Measurements from ENCODE around the gene IDH3B. TPM values are rescaled to one million over a fixed set of nuclear protein-coding genes. Genes with fewer than 3 reads are reported as not detected.

Gene IDH3B
- total and polyA plus RNA-seq, 2 experiments from 2014 or later: 91.1 to 93.8 TPM

GRCh38 chr20:2663364-2663886 is 591 bp downstream of the IDH3B start:
- Histone ChIP-seq H3K36me3 (replicated peaks; ENCODE audit: insufficient read depth, low read depth) (no peaks in the 10 kb centered on the region), H3K27ac (peak overlapping the region; percentile 96), H2AFZ (peak overlapping the region; percentile 21), H3K4me1 (ENCODE audit: insufficient read depth) (peaks cover 9% of the 10 kb centered on the region), H3K9me3 (ENCODE audit: low read depth) (no peaks in the 10 kb centered on the region), H4K20me1 (ENCODE audit: insufficient read depth, poor library complexity, severe bottlenecking) (no peaks in the 10 kb centered on the region), H3K4me2 (peak overlapping the region; percentile 77), H3K9me2 (replicated peaks; ENCODE audit: insufficient read depth) (no peaks in the 10 kb centered on the region), H3K4me3 (peak overlapping the region; percentile 46), H3K27me3 (no peaks in the 10 kb centered on the region), H3K79me2 (peaks cover 21% of the 10 kb centered on the region)
- 17% methylated on average over 11 of the region's 13 CpGs for WGBS (ENCODE audit: low lambda C conversion rate, missing lambda C conversion rate)
- TF ChIP-seq CTCF (IDR thresholded peaks at IDR 0.05; ENCODE audit: poor library complexity): no peak
- TF ChIP-seq EZH2phosphoT487 (IDR thresholded peaks at IDR 0.05; ENCODE audit: low read depth, severe bottlenecking, unreplicated experiment): no peak
- TF ChIP-seq EZH2 (IDR thresholded peaks at IDR 0.05; ENCODE audit: borderline replicate concordance): no peak
- DNase-seq (ENCODE audit: low spot score): no peak

DNA sequence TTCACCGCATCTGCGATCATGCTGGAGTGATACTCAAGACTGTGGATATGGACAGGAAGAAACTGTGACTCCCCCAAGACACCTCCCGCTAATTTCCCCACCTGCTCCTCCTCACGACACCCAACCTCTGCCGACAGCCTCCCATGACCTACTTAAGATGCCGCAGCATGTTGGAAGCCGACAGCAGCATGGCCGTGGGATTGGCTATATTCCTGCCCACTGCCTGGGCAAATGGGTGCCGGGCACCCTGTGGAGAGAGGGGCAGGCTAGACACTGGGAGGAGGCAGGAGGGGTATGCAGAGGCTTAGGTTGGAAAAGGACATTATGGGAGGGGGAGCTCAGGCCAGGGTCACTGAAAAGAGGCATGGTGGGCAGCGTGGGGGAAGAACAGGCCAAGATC is 4.5 kb downstream of the IDH3B start:
- H3K36me3 ChIP-seq (replicated peaks; ENCODE audit: insufficient read depth, low read depth): peaks cover 4% of the 10 kb centered on the region
- no peak for DNase-seq (ENCODE audit: low spot score)
- no peaks in the 10 kb centered on the region for H3K27me3 ChIP-seq
- peaks cover 30% of the 10 kb centered on the region for H3K79me2 ChIP-seq
- peaks cover 2% of the 10 kb centered on the region for H4K20me1 ChIP-seq (ENCODE audit: insufficient read depth, poor library complexity, severe bottlenecking)
- H3K4me1 ChIP-seq (ENCODE audit: insufficient read depth): peaks cover 6% of the 10 kb centered on the region
- no peak overlapping the region for H3K27ac ChIP-seq
- no peaks in the 10 kb centered on the region for H3K9me2 ChIP-seq (replicated peaks; ENCODE audit: insufficient read depth)
- TF ChIP-seq EZH2phosphoT487 (IDR thresholded peaks at IDR 0.05; ENCODE audit: low read depth, severe bottlenecking, unreplicated experiment) (no peak), CTCF (IDR thresholded peaks at IDR 0.05; ENCODE audit: poor library complexity) (no peak), EZH2 (IDR thresholded peaks at IDR 0.05; ENCODE audit: borderline replicate concordance) (no peak)
- 89% methylated on average over 10 of the region's 10 CpGs for WGBS (ENCODE audit: low lambda C conversion rate, missing lambda C conversion rate)
- H2AFZ ChIP-seq: no peak overlapping the region
- H3K4me2 ChIP-seq: no peak overlapping the region
- no peak overlapping the region for H3K4me3 ChIP-seq
- no peaks in the 10 kb centered on the region for H3K9me3 ChIP-seq (ENCODE audit: low read depth)

DNA sequence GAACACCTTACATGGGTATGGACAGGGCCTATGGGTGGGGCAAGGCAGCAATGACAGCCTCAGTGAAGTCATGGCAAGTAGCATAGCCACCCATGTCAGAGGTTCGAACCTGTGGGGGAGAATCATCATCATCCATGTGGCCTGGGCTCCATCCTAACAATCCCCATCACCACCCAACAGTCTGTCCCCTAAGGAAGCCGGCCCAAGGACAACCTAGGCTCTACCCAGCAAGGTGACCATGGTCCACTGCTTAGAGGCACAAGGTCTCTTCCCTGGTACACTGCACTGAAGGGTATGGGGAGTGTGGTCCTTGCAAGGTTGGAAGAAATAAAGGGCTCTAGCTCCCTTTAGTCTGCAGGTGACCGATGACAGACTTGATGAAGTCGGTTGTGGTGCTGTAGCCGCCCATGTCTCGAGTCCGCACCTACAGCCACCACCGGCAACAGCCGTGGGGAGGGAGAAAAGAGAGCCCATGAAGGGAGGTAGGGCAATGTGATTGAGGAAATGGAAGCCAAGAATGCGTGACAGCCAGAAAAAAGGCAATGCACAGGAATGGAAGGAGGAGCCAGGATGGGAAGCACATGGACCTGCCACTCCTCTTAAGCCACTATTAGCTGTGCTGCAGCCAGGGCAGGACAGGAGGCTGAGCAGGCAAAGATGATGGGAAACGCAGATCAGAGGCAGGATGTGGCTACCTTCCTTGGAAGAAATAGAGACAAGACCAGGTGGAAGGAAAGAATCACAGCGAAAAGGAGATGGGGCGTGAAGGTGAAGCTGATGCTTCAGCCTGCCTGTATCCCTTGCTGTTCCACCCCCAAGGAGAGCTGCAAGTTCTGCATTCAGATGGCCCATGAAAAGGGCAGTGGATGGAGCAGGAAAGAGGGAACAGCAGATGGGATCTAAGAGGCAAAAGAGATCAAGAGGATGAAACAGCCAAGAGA is 5.3 kb downstream of the IDH3B start:
- no peak overlapping the region for H2AFZ ChIP-seq
- TF ChIP-seq EZH2phosphoT487 (IDR thresholded peaks at IDR 0.05; ENCODE audit: low read depth, severe bottlenecking, unreplicated experiment) (no peak), EZH2 (IDR thresholded peaks at IDR 0.05; ENCODE audit: borderline replicate concordance) (no peak), CTCF (IDR thresholded peaks at IDR 0.05; ENCODE audit: poor library complexity) (no peak)
- peaks cover 11% of the 10 kb centered on the region for H4K20me1 ChIP-seq (ENCODE audit: insufficient read depth, poor library complexity, severe bottlenecking)
- H3K36me3 ChIP-seq (replicated peaks; ENCODE audit: insufficient read depth, low read depth): peaks cover 7% of the 10 kb centered on the region
- H3K79me2 ChIP-seq: peaks cover 37% of the 10 kb centered on the region
- H3K9me3 ChIP-seq (ENCODE audit: low read depth): no peaks in the 10 kb centered on the region
- H3K27ac ChIP-seq: no peak overlapping the region
- H3K4me2 ChIP-seq: no peak overlapping the region
- no peak overlapping the region for H3K4me3 ChIP-seq
- 88% methylated on average over 13 of the region's 13 CpGs for WGBS (ENCODE audit: low lambda C conversion rate, missing lambda C conversion rate)
- no peaks in the 10 kb centered on the region for H3K9me2 ChIP-seq (replicated peaks; ENCODE audit: insufficient read depth)
- H3K27me3 ChIP-seq: no peaks in the 10 kb centered on the region
- DNase-seq (ENCODE audit: low spot score): no peak
- peaks cover 11% of the 10 kb centered on the region for H3K4me1 ChIP-seq (ENCODE audit: insufficient read depth)

Data from hepatocyte (in vitro differentiated cells).